AG08395 (cell line): Measurements from ENCODE around the gene SCNN1G.

Experiments
- DNase-seq: peaks from one replicate; pipeline ENCODE4 v3.0.0; 2012; ENCODE audit warnings: mixed read lengths, low spot score

The SCNN1G gene

DNA sequence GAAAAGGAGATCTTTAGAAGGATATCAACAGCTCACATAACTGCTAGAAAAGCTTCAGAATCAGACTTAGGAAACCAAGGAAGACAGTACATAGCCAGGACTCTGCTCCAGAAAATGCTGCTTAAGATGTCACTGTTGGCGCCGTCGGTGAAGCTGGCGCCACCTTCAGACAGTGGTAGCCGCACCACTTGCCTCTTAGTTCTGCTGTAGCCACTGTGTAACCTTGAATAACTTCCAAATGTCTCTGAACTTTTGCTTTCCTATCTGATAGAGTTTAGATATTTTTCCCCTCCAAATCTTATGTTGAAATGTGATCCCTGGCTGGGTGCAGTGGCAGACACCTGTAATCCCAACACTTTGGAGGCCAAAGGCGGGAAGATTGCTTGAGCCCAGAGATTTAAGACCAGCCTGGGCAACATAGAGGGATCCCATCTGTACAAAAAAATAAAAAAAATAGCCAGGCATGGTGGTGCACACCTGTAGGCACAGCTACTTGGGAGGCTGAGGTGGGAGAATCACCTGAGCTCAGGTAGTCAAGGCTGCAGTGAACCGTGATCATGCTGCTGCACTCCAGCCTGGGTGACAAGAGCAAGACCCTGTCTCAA is 27.0 kb upstream of the SCNN1G start:
- no peak for DNase-seq

DNA sequence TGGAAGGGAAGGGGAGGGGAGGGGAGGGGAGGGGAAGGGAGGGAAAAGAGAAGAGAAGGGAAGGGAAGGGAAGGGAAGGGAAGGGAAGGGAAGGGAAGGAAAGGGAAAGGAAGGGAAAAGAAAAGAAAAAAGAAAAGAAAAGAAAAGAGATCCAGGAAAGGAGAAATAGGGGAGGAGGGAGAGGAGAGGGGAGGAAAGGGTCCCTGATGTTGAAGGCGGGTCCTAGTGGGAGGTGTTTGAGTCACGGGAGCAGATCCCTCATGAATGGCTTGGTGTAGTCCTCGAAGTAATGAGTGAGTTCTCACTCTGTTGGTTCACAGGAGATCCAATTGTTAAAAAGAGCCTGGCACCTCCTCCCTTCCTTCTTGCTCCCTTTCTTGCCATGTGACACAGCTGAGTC is 26.4 kb upstream of the SCNN1G start:
- DNase-seq: no peak

DNA sequence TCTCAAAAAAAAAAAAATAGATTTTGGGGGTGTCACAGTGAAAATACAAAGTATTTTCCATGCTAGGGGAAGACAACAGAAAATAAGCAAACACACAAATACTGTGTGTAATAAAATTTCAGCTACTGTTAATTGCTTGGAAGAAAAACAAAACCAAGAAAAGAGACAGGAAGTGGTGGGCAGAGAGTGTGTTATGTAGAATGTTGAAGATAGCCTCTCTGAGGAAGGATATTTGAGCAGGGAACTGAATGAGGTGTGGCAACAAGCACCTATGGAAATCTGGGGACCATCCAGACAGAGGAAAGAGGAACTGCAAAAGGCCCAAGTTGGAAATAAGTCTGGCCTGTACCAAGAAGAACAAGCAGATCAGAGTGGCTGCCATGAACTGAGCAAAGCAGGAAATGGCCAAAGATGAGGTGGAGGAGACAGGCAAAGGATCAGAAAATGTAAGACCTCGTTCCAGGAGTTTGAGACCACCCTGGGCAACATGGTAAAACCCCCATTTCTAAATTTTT is 25.5 kb upstream of the SCNN1G start:
- DNase-seq: no peak

DNA sequence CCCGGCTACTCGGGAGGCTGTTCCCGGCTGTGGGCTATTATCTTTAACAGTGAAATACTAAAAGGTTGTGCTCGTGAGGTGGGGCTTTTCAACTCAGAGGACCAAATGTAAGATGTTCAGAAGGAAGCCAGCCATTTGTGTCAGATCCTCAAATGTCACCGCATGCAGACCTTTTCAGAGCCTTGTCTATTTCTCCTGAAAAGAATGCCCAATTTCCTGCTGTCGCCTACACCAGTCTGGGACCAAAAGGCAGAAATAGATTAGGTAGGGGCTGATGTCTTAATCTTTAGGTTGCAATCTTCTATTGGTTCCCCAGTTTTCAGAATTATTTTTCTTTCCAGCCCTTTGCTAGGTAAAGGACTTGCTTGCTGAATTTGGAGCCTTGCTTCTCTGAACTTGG is 24.4 kb upstream of the SCNN1G start:
- no peak for DNase-seq

DNA sequence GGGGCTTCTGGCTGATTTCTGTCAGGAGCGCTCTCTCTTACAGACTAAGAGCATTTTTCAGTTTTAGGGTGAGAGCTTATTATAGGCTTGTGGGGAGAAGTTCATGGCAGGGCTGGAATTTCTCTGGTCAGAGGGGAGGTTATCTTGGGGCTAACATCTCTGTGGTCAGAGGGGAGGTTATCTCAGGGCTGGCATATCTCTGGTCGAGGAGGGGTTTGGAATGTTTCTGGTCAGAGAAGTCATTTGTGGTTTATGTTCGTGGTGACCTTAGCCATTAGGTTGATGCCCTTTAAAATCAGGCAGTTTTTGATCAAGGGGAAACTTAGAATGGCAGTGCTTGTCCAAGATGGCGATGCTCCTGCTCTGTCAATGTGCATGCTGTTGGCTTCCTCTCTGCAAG is 22.5 kb upstream of the SCNN1G start:
- no peak for DNase-seq

DNA sequence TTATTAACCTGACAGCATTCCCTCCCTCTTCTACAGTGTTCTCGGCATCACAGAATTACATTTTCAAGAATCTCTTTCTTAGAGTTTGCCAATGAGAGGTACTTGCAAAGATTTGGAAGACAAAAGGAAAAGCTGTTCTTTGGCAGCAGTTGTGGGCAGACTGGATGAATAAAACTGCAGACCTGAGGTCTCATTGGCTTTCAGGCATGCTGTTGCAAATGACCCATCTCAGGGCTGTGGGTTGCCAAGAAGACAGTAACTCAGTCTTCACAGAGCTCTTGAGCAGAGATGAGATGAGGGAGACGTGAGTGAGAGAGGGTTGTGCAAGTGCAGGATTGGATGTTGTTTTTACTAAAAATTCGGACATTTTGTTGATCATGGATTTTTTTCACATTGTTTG is 22.0 kb upstream of the SCNN1G start:
- no peak for DNase-seq

DNA sequence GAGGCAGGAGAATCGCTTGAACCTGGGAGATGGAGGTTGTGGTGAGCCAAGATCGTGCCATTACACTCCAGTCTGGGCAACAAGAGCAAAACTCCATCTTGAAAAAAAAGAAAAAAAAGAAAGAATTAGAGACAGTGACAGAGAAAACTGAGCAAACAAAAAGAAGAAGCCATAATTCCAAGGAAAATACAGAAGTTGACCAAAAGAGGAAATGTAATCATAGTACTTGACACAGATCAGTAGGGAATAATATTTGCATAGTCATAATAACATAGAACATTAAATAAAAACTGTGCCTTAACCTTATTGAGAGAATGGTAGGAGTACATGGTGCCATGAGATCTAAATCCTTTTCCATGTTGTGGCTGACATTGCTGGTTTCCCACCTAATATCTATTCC is 18.6 kb upstream of the SCNN1G start:
- DNase-seq: no peak

DNA sequence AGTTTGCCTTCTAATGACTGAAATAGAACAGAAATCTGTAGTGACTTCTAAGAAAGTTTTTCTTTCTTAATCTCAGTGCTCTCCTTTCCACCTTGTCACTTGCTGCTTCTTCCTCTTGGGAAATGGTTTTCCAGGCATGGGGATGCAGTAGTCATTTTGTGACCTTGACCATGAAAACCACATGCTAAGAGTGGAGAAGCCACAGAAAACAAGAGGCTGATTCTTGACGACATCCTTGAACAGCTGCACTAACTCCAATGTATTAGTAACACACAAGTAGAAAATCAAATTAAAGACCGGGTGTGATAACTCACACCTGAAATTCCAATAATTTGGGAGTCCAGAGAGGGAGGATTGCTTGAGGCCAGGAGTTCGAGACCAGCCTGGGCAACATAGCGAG is 17.8 kb upstream of the SCNN1G start:
- no peak for DNase-seq

DNA sequence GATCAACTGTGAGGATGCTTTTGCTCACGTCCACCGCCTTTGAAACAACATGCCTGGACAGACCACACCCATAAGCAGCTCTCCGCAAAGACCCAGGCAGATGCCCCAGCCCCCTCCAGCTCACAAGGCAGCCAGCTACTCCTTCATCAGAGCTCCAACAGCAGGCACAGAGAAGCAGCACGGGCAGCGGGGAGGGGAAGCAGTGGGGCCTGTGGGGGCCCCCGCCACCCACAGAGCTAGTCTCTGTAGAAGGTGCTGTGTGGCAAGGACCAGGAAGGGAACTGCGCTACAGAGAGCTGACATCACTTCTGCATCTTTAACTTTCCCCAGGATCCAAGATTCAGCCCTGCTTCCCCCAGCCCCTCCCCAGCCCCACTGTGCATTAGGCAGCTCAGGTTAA is 10.0 kb upstream of the SCNN1G start:
- no peak for DNase-seq

DNA sequence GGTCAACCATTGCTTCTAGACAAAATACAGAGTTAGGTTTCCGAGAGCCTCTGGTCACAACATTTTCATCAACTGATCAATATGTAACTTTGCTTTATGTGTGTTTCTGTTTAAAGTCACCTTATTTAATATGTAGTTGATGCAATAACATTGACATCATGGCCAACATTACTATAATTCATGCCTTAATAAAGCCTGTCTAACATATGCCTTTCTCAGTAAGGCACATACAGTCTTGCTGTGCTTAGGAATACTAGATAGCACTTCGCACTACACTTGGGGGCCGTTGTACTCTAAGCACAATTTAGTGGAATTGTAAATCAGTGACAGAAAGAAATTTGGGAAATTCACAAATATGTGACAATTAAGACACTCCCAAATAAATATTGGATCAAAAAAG is 9.6 kb upstream of the SCNN1G start:
- DNase-seq: no peak

DNA sequence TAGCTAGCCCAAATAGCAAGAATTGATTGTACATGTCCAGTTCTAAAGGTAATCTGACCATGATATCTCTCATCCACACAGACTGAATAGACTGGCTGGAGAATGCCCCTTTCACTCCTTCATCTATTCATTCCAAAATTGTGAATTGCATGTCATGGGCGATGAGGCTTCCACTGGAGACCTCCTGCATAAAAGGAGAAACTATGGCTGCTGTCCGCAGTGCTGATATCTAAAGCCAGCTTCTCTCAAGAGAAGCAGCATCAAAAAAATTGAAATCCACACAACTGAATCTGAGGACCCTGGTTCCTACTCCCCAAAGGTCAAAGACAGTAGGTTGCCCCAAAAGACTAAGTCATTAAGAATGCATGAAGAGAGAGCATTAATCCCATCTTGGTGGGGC is 7.9 kb upstream of the SCNN1G start:
- DNase-seq: no peak

DNA sequence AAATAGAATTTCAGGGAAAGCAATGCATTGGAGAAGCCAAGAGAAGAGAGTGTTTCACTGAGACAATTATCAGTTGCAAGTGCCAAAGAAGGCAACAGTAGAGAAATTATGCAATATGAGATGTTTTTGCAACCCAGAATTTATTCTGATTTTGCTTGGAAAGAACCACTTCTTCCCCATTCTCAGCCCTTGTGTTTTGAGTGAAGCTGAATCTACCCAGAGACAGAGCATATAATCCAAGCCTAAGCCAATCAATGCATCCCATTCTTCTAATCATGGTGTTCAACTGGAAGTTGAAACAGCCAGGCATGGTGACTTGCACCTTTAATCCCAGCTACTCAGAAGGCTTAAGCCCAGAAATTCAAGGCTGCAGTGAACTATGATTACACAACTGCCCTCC is 6.9 kb upstream of the SCNN1G start:
- DNase-seq: no peak

DNA sequence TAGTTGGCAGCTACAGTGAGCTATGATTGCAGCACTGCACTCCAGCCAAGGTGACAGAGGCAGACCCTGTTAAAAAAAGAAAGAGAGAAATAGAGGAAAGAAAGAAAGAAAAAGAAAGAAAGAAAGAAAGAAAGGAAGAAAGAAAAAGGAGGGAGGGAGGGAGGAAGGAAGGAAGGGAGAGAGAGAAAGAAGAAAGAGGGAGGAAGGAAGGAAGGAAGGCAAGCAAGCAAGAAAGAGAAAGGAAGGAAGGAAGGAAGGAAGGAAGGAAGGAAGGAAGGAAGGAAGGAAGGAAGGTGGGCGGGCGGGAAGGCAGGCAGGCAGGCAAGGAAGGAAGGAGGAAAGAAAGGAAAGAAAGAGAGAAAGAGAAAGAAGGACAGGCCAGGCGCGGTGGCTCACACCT is 1.0 kb upstream of the SCNN1G start:
- DNase-seq: no peak

DNA sequence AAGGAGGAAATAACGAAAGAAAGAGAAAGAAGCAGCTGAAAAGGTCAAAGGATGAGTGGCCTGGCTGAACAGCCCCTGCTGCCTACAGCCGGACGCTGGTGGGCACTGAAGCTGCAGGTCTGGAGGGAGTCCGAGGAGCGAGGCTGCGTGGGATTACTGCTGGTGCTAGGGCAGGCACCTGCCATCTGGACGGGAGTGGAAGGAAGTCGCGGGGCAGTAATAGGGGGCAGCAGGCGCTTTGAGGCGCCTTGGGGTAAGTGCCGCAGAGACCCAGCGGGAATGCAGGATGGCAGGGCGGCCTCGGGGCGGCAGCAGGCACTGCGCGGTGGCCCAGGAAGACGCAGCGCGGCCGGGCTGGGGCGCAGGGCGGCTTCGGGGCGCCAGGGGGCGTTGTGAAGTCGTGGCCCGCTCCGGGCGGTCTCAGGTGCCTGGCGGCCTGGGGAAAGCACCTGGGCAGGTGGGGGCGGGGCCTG is 303 bp upstream of the SCNN1G start:
- DNase-seq: peak; percentile 68

DNA sequence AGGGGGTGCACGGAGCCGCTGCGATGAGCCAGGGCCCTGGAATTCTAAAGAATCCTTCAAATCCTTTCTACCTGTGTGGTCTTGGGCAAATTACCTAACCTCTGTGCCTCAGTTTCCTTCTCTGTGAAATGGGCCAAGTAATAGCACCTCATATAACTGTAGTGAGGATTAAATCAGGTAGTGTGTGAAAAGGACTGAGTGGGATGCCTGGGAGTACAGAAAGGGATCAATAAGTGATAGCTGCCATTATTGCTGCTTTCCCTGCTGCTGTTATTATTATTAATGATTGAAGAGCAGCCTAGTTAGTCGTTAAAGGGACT is 958 bp downstream of the SCNN1G start:
- no peak for DNase-seq

DNA sequence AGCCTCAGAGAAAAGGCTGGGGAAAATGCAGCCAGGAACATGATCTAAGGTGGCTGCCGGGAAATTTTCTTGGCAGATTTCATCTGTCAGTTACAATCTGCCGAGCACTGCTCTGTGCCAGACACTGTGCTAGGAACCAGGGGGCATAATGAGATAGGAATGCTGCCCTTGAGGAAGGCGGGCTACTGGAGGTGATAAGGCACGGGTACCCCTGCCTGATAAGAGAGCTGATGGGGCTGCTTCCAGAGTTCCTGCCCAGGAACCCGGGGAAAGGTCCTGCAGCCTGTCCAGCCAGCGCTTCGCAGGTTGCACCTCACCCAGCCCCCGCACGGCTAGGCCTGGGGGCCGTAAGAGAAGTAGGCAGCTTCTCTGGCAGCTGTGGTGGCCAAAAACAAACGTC is 3.1 kb downstream of the SCNN1G start:
- no peak for DNase-seq

DNA sequence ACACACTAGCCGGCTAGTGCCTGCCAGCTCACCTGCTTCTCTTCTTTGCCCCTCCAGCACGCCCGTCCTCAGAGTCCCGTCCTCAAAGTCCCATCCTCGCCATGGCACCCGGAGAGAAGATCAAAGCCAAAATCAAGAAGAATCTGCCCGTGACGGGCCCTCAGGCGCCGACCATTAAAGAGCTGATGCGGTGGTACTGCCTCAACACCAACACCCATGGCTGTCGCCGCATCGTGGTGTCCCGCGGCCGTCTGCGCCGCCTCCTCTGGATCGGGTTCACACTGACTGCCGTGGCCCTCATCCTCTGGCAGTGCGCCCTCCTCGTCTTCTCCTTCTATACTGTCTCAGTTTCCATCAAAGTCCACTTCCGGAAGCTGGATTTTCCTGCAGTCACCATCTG is 3.6 kb downstream of the SCNN1G start:
- DNase-seq: no peak

DNA sequence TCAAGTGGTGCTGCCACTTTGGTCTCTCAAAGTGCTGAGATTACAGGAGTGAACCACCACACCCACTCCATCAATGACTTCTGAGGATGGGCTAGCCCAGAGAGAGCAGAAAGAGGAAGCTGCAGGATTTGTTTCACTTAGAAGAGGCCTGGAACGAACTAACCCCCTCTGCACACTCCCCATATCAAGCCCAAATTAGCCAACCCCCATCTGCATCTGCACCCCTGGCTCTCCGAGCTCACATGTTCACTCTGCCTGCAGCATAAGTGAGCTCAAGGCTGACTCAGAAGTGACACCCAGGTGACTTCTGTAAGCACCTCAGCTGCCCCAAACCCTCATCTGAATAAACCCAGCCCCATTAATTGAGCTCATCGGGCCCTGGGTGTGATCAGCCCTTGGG is 4.8 kb downstream of the SCNN1G start:
- no peak for DNase-seq

DNA sequence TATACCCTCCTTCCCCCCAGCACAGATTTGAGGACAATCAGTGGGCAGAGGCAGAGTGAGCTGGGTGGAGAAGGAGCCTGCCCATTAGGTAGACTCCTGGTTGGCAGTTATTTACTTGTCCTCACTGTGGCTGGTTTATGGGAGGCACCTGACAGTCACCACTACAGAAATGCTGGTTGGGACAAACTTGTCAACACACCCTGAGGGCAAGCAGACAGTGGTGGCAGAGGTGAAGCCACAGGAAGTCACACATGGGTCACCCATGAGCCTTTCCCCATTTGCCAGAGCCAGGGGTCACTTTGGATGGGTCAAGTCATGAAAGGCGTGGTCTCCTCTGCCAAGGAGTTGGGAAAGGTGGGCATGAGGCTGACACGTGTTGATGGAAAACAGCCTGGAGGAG is 6.4 kb downstream of the SCNN1G start:
- no peak for DNase-seq

DNA sequence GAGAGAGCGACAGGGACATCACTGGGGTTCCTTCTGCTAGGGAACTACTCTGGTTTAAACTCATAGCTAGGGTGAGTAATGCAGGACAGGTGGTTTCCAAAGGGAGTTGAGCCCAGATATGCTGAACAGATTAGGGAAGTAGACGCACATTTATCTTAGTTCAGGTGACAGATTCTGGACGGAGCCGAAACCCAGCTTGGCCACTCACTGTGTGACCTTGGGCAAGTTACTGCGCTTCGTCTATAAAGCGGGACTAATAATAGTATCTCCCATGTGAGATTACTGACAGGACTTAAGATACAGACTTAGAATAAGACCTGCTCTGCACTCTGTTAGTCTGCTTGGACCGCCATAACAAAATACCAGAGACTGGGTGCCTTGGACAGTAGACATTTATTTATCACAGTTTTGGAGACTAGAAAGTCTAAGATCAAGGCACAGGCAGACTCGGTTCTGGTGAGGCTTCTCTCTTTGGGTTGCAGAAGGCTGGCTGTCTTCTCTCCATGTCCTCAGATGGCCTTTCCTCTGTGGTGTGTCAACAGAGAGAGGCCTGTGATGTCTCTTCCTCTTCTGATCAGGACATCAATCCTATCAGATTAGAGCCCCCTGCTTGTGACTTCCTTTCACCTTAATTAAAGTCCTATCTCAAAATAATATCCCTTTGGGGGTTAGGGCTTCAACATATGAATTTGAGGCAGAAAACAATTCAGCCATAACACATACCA is 12.1 kb downstream of the SCNN1G start:
- DNase-seq: no peak

DNA sequence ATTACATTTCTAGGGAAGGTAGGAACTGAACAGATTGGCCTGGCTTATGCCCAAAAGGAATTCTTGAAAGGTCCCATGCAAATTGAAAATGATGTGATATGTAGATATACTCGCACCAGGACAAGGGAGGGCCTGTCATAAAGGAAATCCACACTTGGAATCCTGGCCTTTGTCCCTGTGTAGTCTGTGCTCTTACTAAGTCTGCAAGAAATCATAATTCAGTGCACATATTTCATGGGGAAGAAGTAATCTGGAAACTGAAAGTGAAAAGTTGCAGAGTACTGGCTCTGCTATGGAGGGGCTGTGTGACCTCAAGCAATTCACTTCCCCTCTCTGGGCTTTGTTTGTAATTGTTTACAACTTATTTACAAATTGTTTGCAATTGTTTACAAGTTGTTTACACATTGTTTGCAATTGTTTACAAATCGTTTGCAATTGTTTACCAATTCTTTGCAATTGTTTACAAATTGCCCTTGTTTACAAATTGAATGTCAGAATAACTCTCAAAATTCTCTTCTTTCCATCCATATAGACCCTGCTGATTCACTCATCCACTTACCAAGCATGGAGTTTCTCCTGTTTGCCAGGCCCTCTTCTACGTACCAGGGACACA is 12.9 kb downstream of the SCNN1G start:
- no peak for DNase-seq

DNA sequence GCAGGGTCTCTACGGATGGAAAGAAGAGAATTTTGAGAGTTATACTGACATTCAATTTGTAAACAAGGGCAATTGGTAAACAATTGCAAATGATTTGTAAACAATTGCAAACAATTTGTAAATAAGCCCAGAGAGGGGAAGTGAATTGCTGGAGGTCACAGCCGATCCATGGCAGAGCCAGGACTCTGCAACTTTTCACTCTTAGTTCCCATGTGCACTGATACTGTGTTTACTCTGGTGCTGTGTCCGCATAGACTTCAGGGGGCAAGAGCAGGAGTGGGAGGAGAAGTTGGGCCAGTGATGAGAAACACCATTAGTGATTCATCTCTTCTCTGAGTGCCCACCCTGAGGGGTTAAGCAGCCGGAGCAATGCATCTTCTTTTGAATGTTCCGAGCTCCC is 14.0 kb downstream of the SCNN1G start:
- DNase-seq: no peak

DNA sequence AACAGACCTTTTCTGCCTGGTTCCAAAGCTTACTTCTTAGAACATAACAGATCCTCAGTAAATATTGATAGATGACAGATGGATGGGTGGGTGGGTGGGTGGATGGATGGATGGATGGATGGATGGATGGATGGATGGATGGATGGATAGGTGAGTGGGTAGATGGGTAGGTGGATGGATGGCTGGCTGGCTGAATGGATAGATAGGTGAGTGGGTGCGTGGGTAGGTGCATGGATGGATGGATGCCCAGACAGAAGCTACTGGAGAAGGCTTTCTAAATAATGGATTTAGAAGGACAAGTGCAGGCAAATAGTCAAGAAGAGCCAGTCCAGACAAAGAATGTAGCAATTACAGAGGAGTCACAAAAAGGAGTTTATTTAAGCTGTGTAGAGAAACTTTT is 19.6 kb downstream of the SCNN1G start:
- DNase-seq: no peak

DNA sequence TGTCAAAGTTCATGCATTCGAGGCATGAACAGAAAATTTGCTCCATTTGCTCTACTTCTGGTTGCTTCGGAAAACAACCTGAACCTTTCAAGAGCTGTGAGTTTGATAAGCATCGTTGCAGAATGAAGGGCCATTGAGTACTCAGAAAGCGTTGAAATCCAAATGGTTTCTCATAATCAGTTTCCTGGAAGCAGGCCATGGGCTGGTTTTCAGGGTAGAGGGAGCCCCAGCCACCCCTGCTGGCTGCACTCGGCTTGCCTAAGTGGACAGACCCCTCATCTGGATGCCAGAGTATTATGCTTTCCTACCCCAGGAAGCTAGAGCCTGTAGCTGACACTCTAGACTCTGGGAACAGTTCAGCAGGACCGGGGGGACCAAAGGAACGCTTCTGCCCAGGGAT is 24.4 kb downstream of the SCNN1G start:
- DNase-seq: no peak
